Left cardiac atrium (tissue), 4 donors: Measurements from ENCODE around the gene GDI1. TPM values are rescaled to one million over a fixed set of nuclear protein-coding genes. Genes with fewer than 3 reads are reported as not detected.

ENCODE experiments used
- ATAC-seq, 2 donors: fragments of 200-7000 bp; cut with Tn5 transposase; one replicate each; pipeline ENCODE4 v1.9.1; 2020; ENCODE audit warnings: mild to moderate bottlenecking in 2 of 2, moderate library complexity in 2 of 2
- DNase-seq: peaks from one replicate; pipeline ENCODE4 v3.0.0-alpha.2; 2020
- intact Hi-C, 2 donors: fragments of 100-400 bp; cut with DNase I; formaldehyde crosslinking; loops; one replicate each; pipeline versions ENCODE4 v1.14.1 to v1.15.1; 2022 to 2023
- total RNA-seq, 2 donors: library from RNA; stranded (reverse); fragmentation: NEBNext Ultra II Directional; extraction: Animal tissue kit (Norgen Biotek cat#: 25700); gene quantifications; one replicate each; pipeline ENCODE4 v1.2.1, GENCODE V29; 2021
- donor health status: DM: no; HTN: yes; CAD: no.
- donor health status: DM: no; HTN: yes; CAD: no; lungs with severe emphysema.
- donor health status: DM: yes; HTN: yes; CAD: no.
- donor health status: Dilated cardiomyopathy.

GDI1 gene
- total RNA-seq, 2 donors from 2014 or later, result 76.8 to 98.5 TPM

GRCh38 chrX:154452823-154453222 is 15.9 kb downstream of the GDI1 start:
- intact Hi-C loops, result no loop called here
- DNase-seq, result no peak

GRCh38 chrX:154457491-154458115 is 20.6 kb downstream of the GDI1 start:
- intact Hi-C loops, result no loop called here
- ATAC-seq, result peak; percentile 41 to 53
- DNase-seq, result no peak

More at GRCh38 chrX:154452823-154453222, 15.9 kb downstream of the GDI1 start:
- ATAC-seq, result peak in 1 of 2 donors; percentile 21

GRCh38 chrX:154458116-154458953 is 21.4 kb downstream of the GDI1 start, which contains the start of gene PLXNA3:
Gene PLXNA3 (plus strand): TSS chrX:154458281. CDS start chrX:154460184, 1,903 bp downstream.
- DNase-seq, result peak; percentile 57
- intact Hi-C loops, result no loop called here
- peak; percentile 75 to 83 for ATAC-seq

- intact Hi-C loops, result no loop called here
- DNase-seq (no peak), ATAC-seq (peak; percentile 77 to 84)
Measured at GRCh38 chrX:154458954-154459778, 22.2 kb downstream of the GDI1 start.

- intact Hi-C loops, result no loop called here
- no peak for DNase-seq
- peak; percentile 16 to 44 for ATAC-seq
Measured at GRCh38 chrX:154459832-154460231, 22.9 kb downstream of the GDI1 start.

GRCh38 chrX:154460326-154460725 is 23.4 kb downstream of the GDI1 start:
- ATAC-seq, result no peak

GRCh38 chrX:154462396-154462795 is 25.4 kb downstream of the GDI1 start:
- ATAC-seq (no peak), DNase-seq (no peak)
- intact Hi-C loops, result no loop called here

More at GRCh38 chrX:154460326-154460725, 23.4 kb downstream of the GDI1 start:
- intact Hi-C loops, result no loop called here
- DNase-seq, result no peak

- DNase-seq, result no peak
- no peak for ATAC-seq
Measured at GRCh38 chrX:154463611-154464220, 26.8 kb downstream of the GDI1 start.

GRCh38 chrX:154464806-154465365 is 27.9 kb downstream of the GDI1 start:
- intact Hi-C loops, result no loop called here
- ATAC-seq, result no peak
- no peak for DNase-seq

More at GRCh38 chrX:154463611-154464220, 26.8 kb downstream of the GDI1 start:
- intact Hi-C loops, result no loop called here

GRCh38 chrX:154465601-154466000 is 28.6 kb downstream of the GDI1 start:
- DNase-seq, result peak; percentile 14
- no peak for ATAC-seq
- intact Hi-C loops, result no loop called here

GRCh38 chrX:154466036-154466435 is 29.1 kb downstream of the GDI1 start:
- ATAC-seq (no peak), DNase-seq (no peak)
- intact Hi-C loops, result no loop called here

GRCh38 chrX:154466907-154467306 is 30.0 kb downstream of the GDI1 start:
- intact Hi-C loops, result no loop called here
- peak; percentile 15 for DNase-seq
- ATAC-seq, result no peak

GRCh38 chrX:154467556-154467955 is 30.6 kb downstream of the GDI1 start:
- DNase-seq (peak; percentile 15), ATAC-seq (no peak)
- intact Hi-C loops, result no loop called here

- DNase-seq, result no peak
- intact Hi-C loops, result no loop called here
- no peak for ATAC-seq
Measured at GRCh38 chrX:154468217-154468616, 31.3 kb downstream of the GDI1 start.

GRCh38 chrX:154469114-154469513 is 32.2 kb downstream of the GDI1 start:
- ATAC-seq, result no peak
- no peak for DNase-seq
- intact Hi-C loops, result no loop called here

- intact Hi-C loops, result no loop called here
- DNase-seq (no peak), ATAC-seq (no peak)
Measured at GRCh38 chrX:154469880-154470279, 32.9 kb downstream of the GDI1 start.

GRCh38 chrX:154470434-154470833 is 33.5 kb downstream of the GDI1 start:
- no peak for DNase-seq
- intact Hi-C loops, result no loop called here
- ATAC-seq, result no peak

GRCh38 chrX:154470914-154471568 is 34.1 kb downstream of the GDI1 start:
- ATAC-seq, result no peak
- intact Hi-C loops, result no loop called here
- no peak for DNase-seq
